Measurements from ENCODE around the gene GGTA1.
"Not testable (repeated sequence)": the region's sequence is repeated elsewhere in the genome, so short reads cannot be mapped to it uniquely, and the experiment has no call there.

The GGTA1 gene

DNA sequence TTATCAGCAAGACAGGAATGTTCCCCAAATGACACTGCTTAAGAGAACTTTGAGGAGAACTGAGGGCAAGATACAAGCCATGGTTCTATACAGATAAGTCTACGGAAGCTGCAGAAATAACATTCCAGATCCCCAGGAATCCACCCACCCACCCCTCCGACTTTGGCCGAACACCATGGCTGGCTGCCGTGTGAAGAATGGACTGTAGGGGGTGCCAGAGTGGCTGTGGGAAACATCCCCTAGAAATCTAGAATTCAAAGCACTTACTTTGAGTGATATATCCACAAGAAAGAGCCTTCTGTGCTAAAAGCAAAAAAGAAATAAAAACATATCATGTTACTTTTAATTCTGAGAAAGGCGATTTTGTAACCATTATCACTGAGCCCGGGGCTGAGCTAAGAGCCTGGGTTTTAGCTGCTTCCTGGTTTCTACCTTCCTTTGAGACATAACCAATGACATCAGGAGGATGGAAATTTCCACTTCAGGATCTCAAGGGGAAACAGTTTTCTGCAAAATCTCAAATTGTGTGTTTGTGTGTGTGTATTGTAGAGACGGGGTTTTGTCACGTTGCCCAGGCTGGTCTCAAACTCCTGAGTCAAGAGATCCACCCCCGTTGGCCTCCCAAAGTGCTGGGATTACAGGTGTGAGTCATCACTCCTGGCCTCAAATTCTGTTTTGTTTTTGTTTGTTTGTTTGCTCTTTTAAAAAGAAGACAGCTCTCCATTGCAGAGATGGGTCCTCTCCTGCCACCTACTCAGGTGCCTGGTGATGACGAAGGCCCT lies 36.4 kb downstream of the GGTA1 start:
- in situ Hi-C loops (cut with MboI; ENCODE audit: low sequenced_read_pairs) = no loop called here

DNA sequence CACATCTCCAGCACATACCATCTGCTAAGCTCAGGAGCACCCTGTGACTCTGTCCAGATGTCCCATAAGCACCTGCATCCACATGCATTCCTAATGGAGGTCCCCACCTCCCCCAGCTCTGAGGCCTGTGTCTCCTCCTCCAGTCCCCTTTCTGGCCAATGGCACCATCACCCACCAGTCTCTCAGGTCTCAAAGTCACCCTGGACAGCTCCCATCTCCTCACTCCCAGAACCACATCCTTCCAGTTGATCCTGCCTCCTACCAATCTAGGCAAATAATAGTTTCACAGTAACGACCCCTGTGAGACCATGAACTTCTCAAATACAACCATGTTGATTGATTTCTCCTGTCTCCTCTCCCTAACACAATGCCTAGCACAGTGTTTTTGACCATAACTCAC lies 40.1 kb downstream of the GGTA1 start:
- in situ Hi-C loops (cut with MboI; ENCODE audit: low sequenced_read_pairs) = no loop called here

- in situ Hi-C loops (cut with MboI; ENCODE audit: low sequenced_read_pairs) = not testable (repeated sequence)
Measured at GRCh38 chr9:121458449-121458848, 41.2 kb downstream of the GGTA1 start.

DNA sequence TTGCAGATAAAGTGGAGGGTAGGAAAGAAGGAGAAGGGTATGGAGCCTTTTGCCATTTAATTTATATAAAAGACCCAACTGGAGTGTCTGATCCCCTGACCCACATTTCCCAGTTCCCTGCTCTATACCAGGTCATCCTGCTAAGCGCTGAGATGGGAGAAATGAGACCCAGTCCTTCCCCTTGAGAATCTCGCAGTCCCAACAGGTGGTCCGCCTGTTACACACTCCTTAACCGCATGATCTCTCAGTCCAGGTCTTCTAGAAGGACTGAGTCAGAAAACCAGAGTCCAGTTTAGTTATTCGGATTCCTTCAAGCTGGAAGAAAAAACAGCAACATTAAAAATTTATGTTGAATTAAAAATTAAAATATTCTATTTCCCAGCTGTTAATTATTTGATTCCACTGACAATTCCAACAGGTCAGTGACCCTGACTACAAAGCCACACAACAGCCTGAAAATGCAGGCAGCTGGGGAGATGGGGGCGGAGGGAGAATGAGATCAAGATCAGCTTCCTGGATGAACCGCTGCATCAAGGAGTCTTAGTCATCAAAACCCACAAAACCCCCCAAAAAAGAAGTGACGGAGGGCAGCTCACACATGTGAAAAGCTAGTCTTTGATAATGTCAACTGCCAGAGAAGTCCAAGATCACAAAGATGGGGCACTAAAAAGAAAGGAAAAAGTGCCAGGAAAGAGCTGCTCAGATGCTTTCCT lies 44.0 kb downstream of the GGTA1 start:
- in situ Hi-C loops (cut with MboI; ENCODE audit: low sequenced_read_pairs) = no loop called here

DNA sequence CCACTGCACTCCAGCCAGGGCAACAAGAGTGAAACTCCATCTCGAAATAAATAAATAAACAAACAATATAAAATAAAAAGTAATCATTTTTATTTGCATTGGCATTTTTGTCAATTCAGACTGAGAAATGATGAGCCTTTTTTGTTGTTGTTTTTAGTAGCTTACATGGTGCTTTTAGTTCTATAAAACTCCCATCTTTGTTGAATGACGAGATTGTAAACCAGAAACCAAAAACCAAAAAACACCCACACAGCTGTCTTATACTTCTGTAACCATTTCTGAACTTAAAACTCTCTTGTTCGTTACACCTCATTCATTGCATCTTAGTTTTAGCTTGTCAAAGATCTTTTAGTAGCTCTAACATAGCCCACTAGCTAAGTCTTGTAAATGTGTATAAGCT lies 44.7 kb downstream of the GGTA1 start:
- in situ Hi-C loops (cut with MboI; ENCODE audit: low sequenced_read_pairs) = no loop called here

DNA sequence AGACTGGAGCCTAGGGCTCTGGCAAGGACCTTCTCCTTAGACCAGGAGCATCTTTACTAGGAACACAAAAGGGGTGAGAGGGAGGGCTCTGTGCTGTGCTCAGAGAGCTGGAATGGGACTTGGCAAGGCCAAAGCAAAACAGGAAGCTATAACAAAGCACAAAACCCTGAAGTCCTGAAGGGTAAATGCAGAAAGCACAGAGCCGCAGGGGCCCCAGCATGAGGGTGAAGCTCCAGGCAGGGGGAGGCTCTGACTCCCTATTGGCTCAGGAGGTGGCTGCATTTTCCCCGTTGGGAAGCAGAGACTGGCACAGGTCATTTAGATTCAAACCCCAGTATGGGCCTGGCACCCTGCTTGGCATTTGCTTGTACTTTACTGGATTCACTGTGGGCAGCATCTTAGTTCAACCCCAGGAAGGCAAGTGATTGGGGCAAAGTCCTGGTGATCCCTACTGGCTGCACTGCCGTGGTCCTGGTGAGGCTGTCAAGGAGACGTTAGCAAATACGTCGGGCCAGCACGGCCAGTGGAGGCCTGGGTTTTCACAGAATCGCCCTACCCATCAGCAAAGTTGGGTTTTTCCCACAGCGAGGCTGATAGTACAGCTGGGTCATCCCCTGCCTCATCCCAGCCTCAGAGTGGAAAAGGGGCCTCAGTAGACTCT lies 46.3 kb downstream of the GGTA1 start:
- in situ Hi-C loops (cut with MboI; ENCODE audit: low sequenced_read_pairs) = no loop called here

- in situ Hi-C loops (cut with MboI; ENCODE audit: low sequenced_read_pairs) = no loop called here
Measured at GRCh38 chr9:121452085-121452484, 47.6 kb downstream of the GGTA1 start.

DNA sequence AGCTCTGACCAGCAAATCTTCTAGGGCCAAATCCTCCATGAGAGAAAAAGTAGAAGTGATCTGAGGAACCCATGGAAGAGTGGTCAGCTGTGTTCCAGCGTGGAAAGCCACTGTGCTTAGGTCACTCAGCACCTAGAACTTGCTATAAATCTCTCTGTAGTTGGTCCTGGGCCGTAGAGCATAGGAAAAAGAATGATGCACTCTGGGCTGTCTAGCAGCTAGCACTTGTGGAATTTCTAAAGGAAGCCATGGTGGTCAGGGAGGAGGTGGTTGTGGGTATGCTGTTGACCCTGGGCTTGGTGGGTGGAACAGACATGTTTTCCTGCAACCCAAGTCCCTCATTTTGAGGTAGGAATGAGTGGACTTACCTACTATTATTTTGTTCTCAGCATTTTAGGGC lies 48.1 kb downstream of the GGTA1 start:
- in situ Hi-C loops (cut with MboI; ENCODE audit: low sequenced_read_pairs) = no loop called here

- in situ Hi-C loops (cut with MboI; ENCODE audit: low sequenced_read_pairs) = no loop called here
Measured at GRCh38 chr9:121450241-121450640, 49.4 kb downstream of the GGTA1 start.

- in situ Hi-C loops (cut with MboI; ENCODE audit: low sequenced_read_pairs) = no loop called here
Measured at GRCh38 chr9:121449786-121450185, 49.9 kb downstream of the GGTA1 start.

DNA sequence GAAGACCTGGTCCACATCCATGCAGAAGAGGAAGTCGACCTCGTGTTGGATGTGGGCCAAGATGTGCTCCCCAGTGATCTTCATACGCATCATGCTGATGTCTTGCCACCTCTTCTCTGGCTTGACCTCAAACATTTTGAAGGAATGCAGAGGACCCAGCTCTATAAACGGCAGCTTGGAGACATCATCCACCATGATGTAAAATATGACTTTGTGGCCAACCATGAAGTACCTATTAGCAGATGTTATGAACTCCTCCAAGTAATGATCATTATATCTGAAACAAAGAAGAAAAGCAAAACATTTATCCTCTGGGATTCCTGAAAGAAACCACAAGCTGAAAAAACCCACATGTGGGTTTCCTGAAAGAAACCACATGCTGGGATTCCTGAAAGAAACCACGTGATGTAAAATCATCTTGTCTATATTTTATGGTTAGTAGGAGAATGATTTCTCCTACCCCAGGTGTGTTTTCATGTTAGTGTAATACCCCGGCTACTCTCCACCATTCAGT lies 52.3 kb downstream of the GGTA1 start:
- in situ Hi-C loops (cut with MboI; ENCODE audit: low sequenced_read_pairs) = no loop called here

DNA sequence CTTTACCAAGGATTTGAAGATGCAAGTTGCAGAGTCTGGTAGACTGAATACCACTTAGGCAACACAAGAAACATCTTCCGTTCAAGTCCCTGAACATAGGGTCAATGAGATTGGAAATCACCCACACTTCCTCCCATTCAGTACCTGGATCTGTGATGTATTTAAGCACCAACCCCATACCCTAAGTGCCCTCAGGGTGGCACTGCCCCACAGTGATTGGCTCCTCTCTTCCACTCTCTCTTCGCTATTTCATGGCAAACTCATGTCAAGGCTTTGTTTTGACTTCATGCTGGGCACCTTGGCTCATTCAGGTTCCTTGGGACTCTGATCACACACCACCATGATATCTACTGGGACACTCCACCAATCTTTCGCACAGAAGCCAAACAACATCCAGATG lies 53.7 kb downstream of the GGTA1 start:
- in situ Hi-C loops (cut with MboI; ENCODE audit: low sequenced_read_pairs) = no loop called here

- in situ Hi-C loops (cut with MboI; ENCODE audit: low sequenced_read_pairs) = no loop called here
Measured at GRCh38 chr9:121443981-121444380, 55.7 kb downstream of the GGTA1 start.

- in situ Hi-C loops (cut with MboI; ENCODE audit: low sequenced_read_pairs) = no loop called here
Measured at GRCh38 chr9:121441165-121441564, 58.5 kb downstream of the GGTA1 start.

- in situ Hi-C loops (cut with MboI; ENCODE audit: low sequenced_read_pairs) = no loop called here
Measured at GRCh38 chr9:121439711-121440664, 59.7 kb downstream of the GGTA1 start.

- in situ Hi-C loops (cut with MboI; ENCODE audit: low sequenced_read_pairs) = no loop called here
Measured at GRCh38 chr9:121439016-121439415, 60.6 kb downstream of the GGTA1 start.

DNA sequence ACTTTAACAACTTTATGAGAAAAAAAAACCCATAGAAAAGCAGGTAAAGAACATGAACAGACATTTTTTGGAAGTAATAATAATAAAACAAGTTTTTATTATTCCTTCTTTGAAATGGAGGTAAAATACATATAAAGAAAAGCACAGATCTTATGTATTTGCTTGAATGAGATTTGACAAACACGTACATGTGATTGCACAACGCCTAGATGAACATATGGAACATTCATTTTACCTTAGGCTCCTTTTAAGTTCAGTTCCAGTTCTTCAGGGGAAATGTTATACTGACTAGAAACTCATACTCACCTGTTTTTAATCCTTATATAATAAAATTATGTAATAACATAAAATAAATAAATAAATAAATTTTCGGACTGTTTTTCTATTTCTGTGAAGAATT lies 61.8 kb downstream of the GGTA1 start:
- in situ Hi-C loops (cut with MboI; ENCODE audit: low sequenced_read_pairs) = no loop called here

DNA sequence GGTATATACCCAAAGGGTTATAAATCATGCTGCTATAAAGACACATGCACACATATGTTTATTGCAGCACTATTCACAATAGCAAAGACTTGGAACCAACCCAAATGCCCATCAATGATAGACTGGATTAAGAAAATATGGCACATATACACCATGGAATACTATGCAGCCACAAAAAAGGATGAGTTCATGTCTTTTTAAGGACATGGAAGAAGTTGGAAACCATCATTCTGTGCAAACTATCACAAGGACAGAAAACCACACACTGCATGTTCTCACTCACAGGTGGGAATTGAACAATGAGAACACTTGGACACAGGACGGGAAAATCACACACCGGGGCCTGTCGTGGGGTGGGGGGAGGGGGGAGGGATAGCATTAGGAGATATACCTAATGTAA lies 62.6 kb downstream of the GGTA1 start:
- in situ Hi-C loops (cut with MboI; ENCODE audit: low sequenced_read_pairs) = not testable (repeated sequence)

DNA sequence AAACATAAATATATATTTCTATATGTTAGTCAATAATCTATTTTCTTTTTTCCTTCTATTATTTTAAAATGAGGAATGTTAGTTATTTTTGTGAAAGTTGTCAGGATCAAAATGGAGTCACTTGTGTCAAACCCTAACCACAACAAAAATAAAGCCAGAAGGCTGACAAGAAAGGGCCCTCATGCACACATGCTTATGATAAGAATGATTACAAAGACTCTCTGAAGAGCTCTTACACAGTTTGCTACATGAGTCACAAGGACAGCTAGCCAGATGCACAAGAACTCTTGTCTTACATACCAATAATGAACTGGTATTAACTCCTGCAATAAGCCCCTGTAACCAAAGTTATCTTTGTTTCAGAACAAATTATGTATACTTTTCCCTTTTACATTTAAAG lies 64.7 kb downstream of the GGTA1 start:
- in situ Hi-C loops (cut with MboI; ENCODE audit: low sequenced_read_pairs) = no loop called here

GRCh38 chr9:121427899-121428298 lies 71.7 kb downstream of the GGTA1 start:
- in situ Hi-C loops (cut with MboI; ENCODE audit: low sequenced_read_pairs) = no loop called here

GRCh38 chr9:121424024-121424432 lies 75.6 kb downstream of the GGTA1 start:
- in situ Hi-C loops (cut with MboI; ENCODE audit: low sequenced_read_pairs) = no loop called here
